HUES64 (cell line): ENCODE data around the gene SLC10A4.

Experiments used
- H3K27ac ChIP-seq: 2 replicates; pipeline ENCODE4 v1.7.0; 2013; ENCODE audit warnings: low read depth, low read length, inconsistent platforms
- H3K27me3 ChIP-seq: 2 replicates; pipeline ENCODE4 v1.6.1; 2013; ENCODE audit warnings: mild to moderate bottlenecking, low read length; ENCODE audit not compliant: insufficient read depth
- H3K36me3 ChIP-seq: 2 replicates; pipeline ENCODE4 v1.6.1; 2013; ENCODE audit warnings: mild to moderate bottlenecking, low read length; ENCODE audit not compliant: insufficient read depth
- H3K4me1 ChIP-seq: 2 replicates; pipeline ENCODE4 v1.6.1; 2013; ENCODE audit warnings: mild to moderate bottlenecking, low read length, moderate library complexity; ENCODE audit not compliant: insufficient read depth
- H3K4me3 ChIP-seq: 2 replicates; pipeline ENCODE4 v1.5.1; 2013; ENCODE audit warnings: mild to moderate bottlenecking, low read length, moderate library complexity
- H3K9ac ChIP-seq: 2 replicates; pipeline ENCODE4 v1.6.1; 2013; ENCODE audit warnings: mild to moderate bottlenecking, low read depth, low read length
- H3K9me3 ChIP-seq: 2 replicates; pipeline ENCODE4 v1.6.1; 2013; ENCODE audit warnings: low read depth, low read length; ENCODE audit not compliant: insufficient read depth
- WGBS: fragments of 150-250, 120-280 bp; methylation state at CpG from one replicate; pipeline ENCODE4 v1.1.7; 2013; ENCODE audit warnings: missing lambda C conversion rate; 5-methylcytosine and 5-hydroxymethylcytosine counted together

SLC10A4 gene

DNA sequence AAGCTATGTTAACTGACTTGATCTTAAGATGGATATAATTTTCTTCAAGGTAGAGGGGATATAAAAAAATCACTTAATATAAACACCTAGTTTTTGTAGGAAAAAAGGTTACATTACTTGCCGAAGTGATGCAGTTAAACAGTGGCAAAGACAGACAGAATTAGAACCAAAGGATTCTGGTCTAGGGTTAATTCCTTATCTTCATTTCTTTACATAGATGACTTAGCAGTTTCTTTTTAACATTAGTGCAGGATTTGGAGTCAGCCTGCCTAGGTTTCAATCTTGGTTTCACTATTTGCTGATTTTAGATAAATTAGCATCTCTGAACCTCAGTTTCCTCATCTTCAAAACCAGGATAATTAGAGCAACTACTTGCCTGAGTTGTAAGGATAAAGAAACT, 21.2 kb downstream of the SLC10A4 start:
- H3K4me3 ChIP-seq = no peak overlapping the region
- WGBS = 100% methylated on average over 1 of the region's 1 CpG
- no peak overlapping the region for H3K9ac ChIP-seq
- H3K9me3 ChIP-seq = no peaks in the 10 kb centered on the region
- peaks cover 81% of the 10 kb centered on the region for H3K36me3 ChIP-seq
- H3K27ac ChIP-seq = no peak overlapping the region
- peaks cover 4% of the 10 kb centered on the region for H3K4me1 ChIP-seq
- no peaks in the 10 kb centered on the region for H3K27me3 ChIP-seq

DNA sequence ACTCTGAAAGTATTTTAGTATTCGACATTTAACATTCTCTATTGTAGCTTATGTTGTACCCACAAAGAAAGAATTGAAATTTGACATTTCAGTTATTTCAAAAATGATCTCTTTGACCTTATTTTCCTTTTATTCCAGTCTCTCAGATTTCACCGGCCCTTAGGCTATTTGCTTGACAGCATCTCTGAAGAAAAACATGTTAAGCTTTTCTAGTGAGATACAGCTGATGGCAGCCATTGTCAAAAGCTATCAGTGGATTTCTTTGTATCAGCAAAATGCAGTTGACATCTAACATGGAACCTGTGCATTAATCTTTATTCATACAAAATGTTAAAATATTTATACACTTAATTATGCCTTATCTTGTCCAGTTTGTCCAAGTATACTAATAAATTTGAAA, 23.6 kb downstream of the SLC10A4 start:
- H3K36me3 ChIP-seq = peaks cover 85% of the 10 kb centered on the region
- 100% methylated on average over 2 of the region's 2 CpGs for WGBS
- no peaks in the 10 kb centered on the region for H3K27me3 ChIP-seq
- no peaks in the 10 kb centered on the region; the same call in 1 of the 2 replicates for H3K4me1 ChIP-seq
- no peak overlapping the region for H3K27ac ChIP-seq
- H3K4me3 ChIP-seq = no peak overlapping the region
- H3K9ac ChIP-seq = no peak overlapping the region
- H3K9me3 ChIP-seq = no peaks in the 10 kb centered on the region

DNA sequence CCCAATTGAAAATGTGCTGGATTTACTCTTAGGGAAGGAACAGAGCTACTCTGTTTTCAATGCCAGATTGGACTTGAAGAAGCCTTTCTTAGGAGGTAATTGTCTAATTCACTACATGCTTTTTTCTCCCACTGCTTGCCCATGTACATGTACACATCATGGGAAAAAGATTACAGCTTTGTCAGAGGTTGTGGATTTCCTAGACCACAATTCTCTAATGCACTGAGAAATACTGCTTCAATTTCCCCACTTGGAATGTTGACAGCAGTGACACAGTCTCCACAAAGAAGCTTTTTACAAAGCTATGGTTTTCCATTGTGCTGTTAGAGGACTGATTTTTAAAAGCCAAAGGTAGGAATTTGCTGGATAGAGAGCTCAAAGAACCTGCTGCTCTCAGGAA, 26.4 kb downstream of the SLC10A4 start:
- H3K4me3 ChIP-seq = no peak overlapping the region
- H3K27me3 ChIP-seq = no peaks in the 10 kb centered on the region
- H3K4me1 ChIP-seq = no peaks in the 10 kb centered on the region
- no peaks in the 10 kb centered on the region for H3K9me3 ChIP-seq
- no peak overlapping the region for H3K27ac ChIP-seq
- H3K9ac ChIP-seq = no peak overlapping the region
- peaks cover 97% of the 10 kb centered on the region for H3K36me3 ChIP-seq

- Histone ChIP-seq H3K9me3 (no peaks in the 10 kb centered on the region), H3K4me3 (no peak overlapping the region), H3K27me3 (no peaks in the 10 kb centered on the region), H3K4me1 (no peaks in the 10 kb centered on the region), H3K27ac (no peak overlapping the region), H3K36me3 (peaks cover 82% of the 10 kb centered on the region), H3K9ac (no peak overlapping the region)
- 93% methylated on average over 2 of the region's 3 CpGs for WGBS
Measured at GRCh38 chr4:48518143-48518542, 35.0 kb downstream of the SLC10A4 start.

- H3K4me3 ChIP-seq = no peak overlapping the region
- WGBS = 82% methylated on average over 1 of the region's 1 CpG
- no peaks in the 10 kb centered on the region for H3K9me3 ChIP-seq
- H3K27ac ChIP-seq = no peak overlapping the region
- no peak overlapping the region for H3K9ac ChIP-seq
- peaks cover 100% of the 10 kb centered on the region for H3K36me3 ChIP-seq
- H3K27me3 ChIP-seq = no peaks in the 10 kb centered on the region
- H3K4me1 ChIP-seq = no peaks in the 10 kb centered on the region
Measured at GRCh38 chr4:48526406-48526805, 43.3 kb downstream of the SLC10A4 start.

- no peak overlapping the region for H3K9ac ChIP-seq
Measured at GRCh38 chr4:48538358-48538757, 55.2 kb downstream of the SLC10A4 start.

More at GRCh38 chr4:48538358-48538757, 55.2 kb downstream of the SLC10A4 start:
- Histone ChIP-seq H3K4me1 (peaks cover 5% of the 10 kb centered on the region; the same call in 1 of the 2 replicates), H3K36me3 (peaks cover 84% of the 10 kb centered on the region), H3K27me3 (no peaks in the 10 kb centered on the region), H3K4me3 (no peak overlapping the region), H3K9me3 (no peaks in the 10 kb centered on the region), H3K27ac (no peak overlapping the region)
